PC-9 (cell line): ENCODE results near the gene USP54. TPM values are rescaled to one million over a fixed set of nuclear protein-coding genes. Genes with fewer than 3 reads are reported as not detected.
A peak's percentile ranks its signal among the peaks of the same experiment; 100 is the strongest.

ENCODE experiments used
- BruUV-seq: library from RNA; stranded (reverse); fragments of 400-500 nt; replicated peaks from 2 replicates; lab custom pipeline; 2021; lab: Mats Ljungman, UMichigan
- CTCF ChIA-PET: fragments of 300-600 bp; sonication (Branson Sonifier 250); formaldehyde crosslinking; loops from one replicate; lab custom pipeline; 2022; ENCODE audit warnings: antibody characterized with exemption; lab: Charles Lee
- POLR2A ChIA-PET: fragments of 300-600 bp; sonication (Branson Sonifier 250); formaldehyde crosslinking; loops from one replicate; lab custom pipeline; 2022; ENCODE audit warnings: antibody characterized with exemption; ENCODE audit not compliant: unreplicated experiment; lab: Charles Lee
- DNase-seq, 2 experiments: peaks; one replicate each; pipeline versions ENCODE4 v3.0.0 to v3.0.0-alpha.2; 2015 to 2022; ENCODE audit warnings: mixed read lengths in 1 of 2
- H2AFZ ChIP-seq: fragments of 200-600 bp; sonication (generic); 2 replicates; pipeline ENCODE4 v1.8.1; 2017; ENCODE audit warnings: antibody characterized with exemption
- H3F3A ChIP-seq: fragments of 200-600 bp; sonication (generic); 2 replicates; pipeline ENCODE4 v1.8.1; 2017; ENCODE audit warnings: antibody characterized with exemption, mild to moderate bottlenecking, low read depth; ENCODE audit not compliant: insufficient read depth
- H3K27ac ChIP-seq: fragments of 200-600 bp; sonication (generic); 2 replicates; pipeline ENCODE4 v1.6.1; 2016; ENCODE audit warnings: mixed run types
- H3K27me3 ChIP-seq: fragments of 200-600 bp; sonication (generic); 2 replicates; pipeline ENCODE4 v1.6.1; 2016; ENCODE audit warnings: low read depth, mixed run types; ENCODE audit not compliant: insufficient read depth
- H3K36me3 ChIP-seq: fragments of 200-600 bp; sonication (generic); 2 replicates; pipeline ENCODE4 v1.6.1; 2016; ENCODE audit warnings: low read depth, mixed run types
- H3K4me1 ChIP-seq: fragments of 200-600 bp; sonication (generic); replicated peaks from 2 replicates; pipeline ENCODE4 v1.6.1; 2016; ENCODE audit warnings: mixed run types; ENCODE audit not compliant: insufficient read depth
- H3K4me2 ChIP-seq: fragments of 200-600 bp; sonication (generic); 2 replicates; pipeline ENCODE4 v1.6.1; 2017; ENCODE audit warnings: mixed run types
- H3K4me3 ChIP-seq: fragments of 200-600 bp; sonication (generic); 2 replicates; pipeline ENCODE4 v1.6.1; 2016; ENCODE audit warnings: mixed run types
- H3K79me2 ChIP-seq: fragments of 200-600 bp; sonication (generic); 2 replicates; pipeline ENCODE4 v1.6.1; 2017; ENCODE audit warnings: low read depth, mixed run types
- H3K9me2 ChIP-seq: fragments of 200-600 bp; sonication (generic); 2 replicates; pipeline ENCODE4 v1.8.1; 2017; ENCODE audit warnings: mild to moderate bottlenecking; ENCODE audit not compliant: insufficient read depth
- H3K9me3 ChIP-seq: fragments of 200-600 bp; sonication (generic); 2 replicates; pipeline ENCODE4 v1.8.1; 2016; ENCODE audit warnings: low read depth; ENCODE audit not compliant: insufficient read depth
- H4K20me1 ChIP-seq: fragments of 200-600 bp; sonication (generic); 2 replicates; pipeline ENCODE4 v1.8.1; 2017; ENCODE audit not compliant: insufficient read depth
- EZH2 ChIP-seq: fragments of 200-600 bp; sonication (generic); IDR thresholded peaks from 2 replicates; pipeline ENCODE4 v1.8.0; 2017; ENCODE audit warnings: antibody characterized with exemption, low read depth
- intact Hi-C: fragments of 100-400 bp; cut with micrococcal nuclease; formaldehyde crosslinking; loops from one replicate; pipeline ENCODE4 v1.10.0; 2022; ENCODE audit not compliant: unreplicated experiment
- total RNA-seq: library from RNA; stranded (reverse); gene quantifications from 2 replicates; pipeline ENCODE4 v1.2.3, GENCODE V29; 2021
- TF ChIP-seq, protein P1 (sequence below): fragments of 200-600 bp; sonication (generic); conservative IDR thresholded peaks from 2 replicates; pipeline ENCODE4 v1.6.1; 2017; ENCODE audit warnings: mixed run types, antibody characterized with exemption, mild to moderate bottlenecking, moderate library complexity

USP54 gene
- total RNA-seq, 1 experiment from 2014 or later, result 52.4 TPM

GRCh38 chr10:73628405-73628804, 37.3 kb upstream of the USP54 start:
- Histone ChIP-seq H3K9me3 (no peaks in the 10 kb centered on the region), H3K4me3 (no peak overlapping the region), H2AFZ (no peak overlapping the region), H3K27me3 (no peaks in the 10 kb centered on the region), H4K20me1 (no peaks in the 10 kb centered on the region), H3K9me2 (no peaks in the 10 kb centered on the region), H3K79me2 (peaks cover 35% of the 10 kb centered on the region), H3K27ac (no peak overlapping the region), H3K36me3 (no peaks in the 10 kb centered on the region), H3K4me1 (peaks cover 11% of the 10 kb centered on the region; the same call in 1 of the 2 replicates), H3K4me2 (no peak overlapping the region), H3F3A (peaks cover 22% of the 10 kb centered on the region)
- ChIA-PET POLR2A (interaction anchor here (0.7 kb wide), 2 partner anchors 27 to 99 kb away, joined by 3 read pairs; no protein-coding TSS in a partner anchor), CTCF (no interaction called here)
- intact Hi-C loops, result no loop called here
- peak in 1 of 2 experiments; percentile 40 for DNase-seq
- no TSS peak for BruUV-seq
- TF ChIP-seq, protein P1, sequence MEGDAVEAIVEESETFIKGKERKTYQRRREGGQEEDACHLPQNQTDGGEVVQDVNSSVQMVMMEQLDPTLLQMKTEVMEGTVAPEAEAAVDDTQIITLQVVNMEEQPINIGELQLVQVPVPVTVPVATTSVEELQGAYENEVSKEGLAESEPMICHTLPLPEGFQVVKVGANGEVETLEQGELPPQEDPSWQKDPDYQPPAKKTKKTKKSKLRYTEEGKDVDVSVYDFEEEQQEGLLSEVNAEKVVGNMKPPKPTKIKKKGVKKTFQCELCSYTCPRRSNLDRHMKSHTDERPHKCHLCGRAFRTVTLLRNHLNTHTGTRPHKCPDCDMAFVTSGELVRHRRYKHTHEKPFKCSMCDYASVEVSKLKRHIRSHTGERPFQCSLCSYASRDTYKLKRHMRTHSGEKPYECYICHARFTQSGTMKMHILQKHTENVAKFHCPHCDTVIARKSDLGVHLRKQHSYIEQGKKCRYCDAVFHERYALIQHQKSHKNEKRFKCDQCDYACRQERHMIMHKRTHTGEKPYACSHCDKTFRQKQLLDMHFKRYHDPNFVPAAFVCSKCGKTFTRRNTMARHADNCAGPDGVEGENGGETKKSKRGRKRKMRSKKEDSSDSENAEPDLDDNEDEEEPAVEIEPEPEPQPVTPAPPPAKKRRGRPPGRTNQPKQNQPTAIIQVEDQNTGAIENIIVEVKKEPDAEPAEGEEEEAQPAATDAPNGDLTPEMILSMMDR, result no peak
- TF ChIP-seq EZH2, result no peak

- BruUV-seq, result no TSS peak
- Histone ChIP-seq H3K9me2 (no peaks in the 10 kb centered on the region), H3K4me2 (peak overlapping the region; percentile 91), H3F3A (peaks cover 22% of the 10 kb centered on the region), H3K27ac (no peak overlapping the region), H3K4me1 (peaks cover 11% of the 10 kb centered on the region; the same call in 1 of the 2 replicates), H3K79me2 (peaks cover 46% of the 10 kb centered on the region), H4K20me1 (no peaks in the 10 kb centered on the region), H3K27me3 (no peaks in the 10 kb centered on the region), H3K4me3 (peak overlapping the region; percentile 80; the same call in 1 of the 2 replicates), H2AFZ (no peak overlapping the region), H3K36me3 (no peaks in the 10 kb centered on the region), H3K9me3 (no peaks in the 10 kb centered on the region)
- TF ChIP-seq, protein P1, result no peak
- no peak for TF ChIP-seq EZH2
- ChIA-PET CTCF (interaction anchor here (0.6 to 0.9 kb wide), 3 partner anchors 16 to 119 kb away, joined by 3 to 7 read pairs (median 4); no protein-coding TSS in a partner anchor), POLR2A (interaction anchor here (0.5 to 0.9 kb wide), 3 partner anchors 50 to 215 kb away, joined by 3 to 6 read pairs (median 4); no protein-coding TSS in a partner anchor)
- intact Hi-C loops, result no loop called here
- no peak for DNase-seq
These were observed 36.2 kb upstream of the USP54 start for GRCh38 chr10:73627300-73627699.

GRCh38 chr10:73625884-73626752, 35.0 kb upstream of the USP54 start:
- TF ChIP-seq, protein P1, result no peak
- TF ChIP-seq EZH2, result no peak
- ChIA-PET POLR2A (interaction anchor here (0.5 to 1.6 kb wide), 13 partner anchors 24 to 430 kb away, joined by 3 to 28 read pairs (median 5); partner anchors contain the start of genes PPP3CB and USP54), CTCF (interaction anchor here (0.6 to 1.0 kb wide), 3 partner anchors 47 to 133 kb away, joined by 5 to 9 read pairs (median 6); no protein-coding TSS in a partner anchor)
- peak overlapping the region; percentile 91 for H3K4me2 ChIP-seq
- BruUV-seq, result TSS peak; percentile 75
- peak overlapping the region; percentile 80 for H3K4me3 ChIP-seq
- no peaks in the 10 kb centered on the region for H4K20me1 ChIP-seq
- peaks cover 11% of the 10 kb centered on the region; the same call in 1 of the 2 replicates for H3K4me1 ChIP-seq
- H2AFZ ChIP-seq, result peak overlapping the region; percentile 99
- H3F3A ChIP-seq, result peaks cover 20% of the 10 kb centered on the region
- H3K9me2 ChIP-seq, result no peaks in the 10 kb centered on the region
- no peaks in the 10 kb centered on the region for H3K36me3 ChIP-seq
- peak; percentile 94 to 97 for DNase-seq
- peaks cover 55% of the 10 kb centered on the region for H3K79me2 ChIP-seq
- no peaks in the 10 kb centered on the region for H3K9me3 ChIP-seq
- intact Hi-C loops, result loop anchor here (1.0 to 2.0 kb wide), 4 partner anchors 25 to 97 kb away; partner anchors contain the start of gene USP54
- H3K27me3 ChIP-seq, result no peaks in the 10 kb centered on the region
- H3K27ac ChIP-seq, result peak overlapping the region; percentile 81
